ENCODE results near the gene SUSD3.
"Not testable (repeated sequence)": the region's sequence is repeated elsewhere in the genome, so short reads cannot be mapped to it uniquely, and the experiment has no call there.

SUSD3 gene

DNA sequence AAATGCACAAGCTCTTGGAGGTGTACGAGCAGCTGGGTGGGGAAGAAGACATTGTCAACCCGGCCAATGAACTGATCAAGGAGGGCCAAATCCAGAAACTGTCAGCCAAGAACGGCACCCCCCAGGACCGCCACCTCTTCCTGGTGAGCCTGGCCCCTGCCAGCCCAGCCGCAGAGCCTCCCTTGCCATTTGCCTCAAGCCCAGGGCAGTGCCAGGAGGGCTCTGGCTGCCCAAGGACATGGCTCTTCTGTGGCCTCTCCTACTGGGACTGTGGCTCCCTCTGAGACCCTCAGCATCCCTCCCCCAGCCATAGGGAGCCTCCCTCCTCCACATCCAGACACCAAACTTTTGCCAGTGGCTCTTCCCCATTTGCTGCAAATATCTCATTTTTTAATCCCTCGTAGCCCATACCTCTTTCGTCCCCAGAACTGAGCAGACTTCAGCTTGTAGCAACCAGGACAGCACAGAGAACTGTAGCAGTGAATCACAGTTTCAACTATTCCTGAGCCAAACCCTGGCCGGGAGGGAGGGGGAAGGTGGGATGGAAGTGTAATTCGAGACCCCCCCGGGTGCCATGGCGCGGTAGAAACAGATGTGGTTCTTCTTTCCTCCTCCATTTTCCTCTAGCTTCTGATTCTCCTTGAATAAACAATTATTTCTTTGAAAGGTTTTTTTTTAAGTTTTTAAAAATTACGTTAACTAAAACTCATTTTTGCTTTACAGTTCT lies 44.5 kb upstream of the SUSD3 start:
- no peak overlapping the region for H3K4me3 ChIP-seq (ENCODE audit: low read depth, low read length)
- TF ChIP-seq CTCF (IDR thresholded peaks at IDR 0.05; ENCODE audit: insufficient read depth, low read length, missing control alignments) = no peak
- DNase-seq (ENCODE audit: low read depth, low spot score) = no peak
- ChIA-PET CTCF (no interaction called here), POLR2A (no interaction called here)

- DNase-seq (ENCODE audit: low read depth, low spot score); POLR2A ChIA-PET: not testable (repeated sequence)
- CTCF ChIA-PET = interaction anchor here (4.5 kb wide), 1 partner anchor 12 kb away, joined by 18 read pairs; no protein-coding TSS in a partner anchor
Observed at GRCh38 chr9:93015190-93015589, 43.3 kb upstream of the SUSD3 start.

GRCh38 chr9:93017621-93018020 lies 40.9 kb upstream of the SUSD3 start:
- POLR2A ChIA-PET = interaction anchor here (0.7 kb wide), 1 partner anchor 1286 kb away, joined by 3 read pairs; no protein-coding TSS in a partner anchor
- CTCF ChIA-PET = interaction anchor here (4.5 kb wide), 1 partner anchor 15 kb away, joined by 18 read pairs; no protein-coding TSS in a partner anchor
- no peak overlapping the region for H3K4me3 ChIP-seq (ENCODE audit: low read depth, low read length)
- TF ChIP-seq CTCF (IDR thresholded peaks at IDR 0.05; ENCODE audit: insufficient read depth, low read length, missing control alignments) = no peak
- DNase-seq (ENCODE audit: low read depth, low spot score) = no peak

More at GRCh38 chr9:93015190-93015589, 43.3 kb upstream of the SUSD3 start:
- not testable (repeated sequence) for H3K4me3 ChIP-seq (ENCODE audit: low read depth, low read length)

GRCh38 chr9:93020151-93020550 lies 38.4 kb upstream of the SUSD3 start:
- no peak overlapping the region for H3K4me3 ChIP-seq (ENCODE audit: low read depth, low read length)
- no peak for TF ChIP-seq CTCF (IDR thresholded peaks at IDR 0.05; ENCODE audit: insufficient read depth, low read length, missing control alignments)
- ChIA-PET POLR2A (no interaction called here), CTCF (no interaction called here)
- no peak for DNase-seq (ENCODE audit: low read depth, low spot score)

- ChIA-PET CTCF (no interaction called here), POLR2A (no interaction called here)
- no peak for DNase-seq (ENCODE audit: low read depth, low spot score)
- TF ChIP-seq CTCF (IDR thresholded peaks at IDR 0.05; ENCODE audit: insufficient read depth, low read length, missing control alignments) = no peak
- no peak overlapping the region for H3K4me3 ChIP-seq (ENCODE audit: low read depth, low read length)
Observed at GRCh38 chr9:93020771-93021670, 37.5 kb upstream of the SUSD3 start.

GRCh38 chr9:93022066-93022465 lies 36.4 kb upstream of the SUSD3 start:
- no peak for DNase-seq (ENCODE audit: low read depth, low spot score)
- no peak overlapping the region for H3K4me3 ChIP-seq (ENCODE audit: low read depth, low read length)
- ChIA-PET CTCF (no interaction called here), POLR2A (interaction anchor here (0.7 kb wide), 1 partner anchor 32 kb away, joined by 3 read pairs; no protein-coding TSS in a partner anchor)
- no peak for TF ChIP-seq CTCF (IDR thresholded peaks at IDR 0.05; ENCODE audit: insufficient read depth, low read length, missing control alignments)

Measured in AG04449 (cell line).